Uterus (tissue), 4 donors: ENCODE data around the gene PLCB2. TPM values are rescaled to one million over a fixed set of nuclear protein-coding genes. Genes with fewer than 3 reads are reported as not detected.

ENCODE experiments used
- DNase-seq, 2 donors: peaks; one replicate each; pipeline ENCODE4 v3.0.0-alpha.2; 2019 to 2020
- H3K27ac ChIP-seq, 2 donors: fragments of 200-600 bp; sonication (generic); 1 replicate in 1 of 2; 2 replicates in 1 of 2; pipeline ENCODE4 v1.5.1; 2016 to 2018
- H3K27me3 ChIP-seq, 2 donors: fragments of 200-600 bp; sonication (generic); one replicate each; pipeline ENCODE4 v1.5.1; 2018 to 2019; ENCODE audit warnings: control low read depth in 1 of 2
- H3K36me3 ChIP-seq, 2 donors: fragments of 200-600 bp; sonication (generic); one replicate each; pipeline ENCODE4 v1.5.1; 2019; ENCODE audit warnings: control low read depth in 1 of 2
- H3K4me1 ChIP-seq, 2 donors: fragments of 200-600 bp; sonication (generic); one replicate each; pipeline ENCODE4 v1.5.1; 2018 to 2019; ENCODE audit warnings: control low read depth in 1 of 2
- H3K4me3 ChIP-seq, 2 donors: fragments of 200-600 bp; sonication (generic); 1 replicate in 1 of 2; 2 replicates in 1 of 2; pipeline ENCODE4 v1.5.1; 2018 to 2019; ENCODE audit warnings: mild to moderate bottlenecking in 1 of 2
- H3K9me3 ChIP-seq, 2 donors: fragments of 200-600 bp; sonication (generic); one replicate each; pipeline ENCODE4 v1.5.1; 2019; ENCODE audit warnings: control low read depth in 1 of 2
- POLR2A ChIP-seq, 2 donors: fragments of 450-650 bp; IDR thresholded peaks; one replicate each; pipeline ENCODE4 v1.6.1; 2016; ENCODE audit warnings: antibody characterized with exemption in 2 of 2, mild to moderate bottlenecking in 1 of 2, moderate library complexity in 1 of 2
- intact Hi-C: fragments of 100-400 bp; cut with DNase I; formaldehyde crosslinking; loops from one replicate; pipeline ENCODE4 v1.15.1; 2023; ENCODE audit warnings: low total_unique reads
- total RNA-seq, 4 donors: library from RNA; depleted of rRNA in 3 of 4; stranded (reverse); fragments of >200 nt in 3 of 4; gene quantifications; one replicate each; pipeline versions ENCODE4 v1.1.0 to v1.2.4, GENCODE V29; 2014 to 2023
- TF ChIP-seq, protein P1 (sequence below), 4 experiments: fragments of 200-600 bp in 2 of 4; fragments of 450-650 bp in 2 of 4; sonication (generic) in 2 of 4; IDR thresholded peaks; one replicate each; pipeline ENCODE4 v1.5.1; 2016 to 2019; ENCODE audit warnings: antibody characterized with exemption in 4 of 4, mild to moderate bottlenecking in 2 of 4, moderate library complexity in 1 of 4
- donor health status: DM: yes; HTN: yes; CAD: no.

PLCB2 gene
- total RNA-seq, 4 donors from 2014 or later, result 3.5 to 19.0 (median 9.3) TPM

- Histone ChIP-seq H3K9me3 (no peaks in the 10 kb centered on the region), H3K27ac (no peak overlapping the region), H3K36me3 (no peaks in the 10 kb centered on the region), H3K4me1 (no peaks in the 10 kb centered on the region), H3K27me3 (no peaks in the 10 kb centered on the region), H3K4me3 (no peak overlapping the region)
- DNase-seq, result no peak
- intact Hi-C loops, result no loop called here
- TF ChIP-seq POLR2A (IDR thresholded peaks at IDR 0.05), result no peak
- TF ChIP-seq, protein P1, sequence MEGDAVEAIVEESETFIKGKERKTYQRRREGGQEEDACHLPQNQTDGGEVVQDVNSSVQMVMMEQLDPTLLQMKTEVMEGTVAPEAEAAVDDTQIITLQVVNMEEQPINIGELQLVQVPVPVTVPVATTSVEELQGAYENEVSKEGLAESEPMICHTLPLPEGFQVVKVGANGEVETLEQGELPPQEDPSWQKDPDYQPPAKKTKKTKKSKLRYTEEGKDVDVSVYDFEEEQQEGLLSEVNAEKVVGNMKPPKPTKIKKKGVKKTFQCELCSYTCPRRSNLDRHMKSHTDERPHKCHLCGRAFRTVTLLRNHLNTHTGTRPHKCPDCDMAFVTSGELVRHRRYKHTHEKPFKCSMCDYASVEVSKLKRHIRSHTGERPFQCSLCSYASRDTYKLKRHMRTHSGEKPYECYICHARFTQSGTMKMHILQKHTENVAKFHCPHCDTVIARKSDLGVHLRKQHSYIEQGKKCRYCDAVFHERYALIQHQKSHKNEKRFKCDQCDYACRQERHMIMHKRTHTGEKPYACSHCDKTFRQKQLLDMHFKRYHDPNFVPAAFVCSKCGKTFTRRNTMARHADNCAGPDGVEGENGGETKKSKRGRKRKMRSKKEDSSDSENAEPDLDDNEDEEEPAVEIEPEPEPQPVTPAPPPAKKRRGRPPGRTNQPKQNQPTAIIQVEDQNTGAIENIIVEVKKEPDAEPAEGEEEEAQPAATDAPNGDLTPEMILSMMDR (IDR thresholded peaks at IDR 0.05), result no peak
Measured at GRCh38 chr15:40297356-40297755, 10.4 kb downstream of the PLCB2 start.

- intact Hi-C loops, result no loop called here
- Histone ChIP-seq H3K9me3 (no peaks in the 10 kb centered on the region), H3K4me1 (no peaks in the 10 kb centered on the region)
Measured at GRCh38 chr15:40296561-40297230, 11.0 kb downstream of the PLCB2 start.

DNA sequence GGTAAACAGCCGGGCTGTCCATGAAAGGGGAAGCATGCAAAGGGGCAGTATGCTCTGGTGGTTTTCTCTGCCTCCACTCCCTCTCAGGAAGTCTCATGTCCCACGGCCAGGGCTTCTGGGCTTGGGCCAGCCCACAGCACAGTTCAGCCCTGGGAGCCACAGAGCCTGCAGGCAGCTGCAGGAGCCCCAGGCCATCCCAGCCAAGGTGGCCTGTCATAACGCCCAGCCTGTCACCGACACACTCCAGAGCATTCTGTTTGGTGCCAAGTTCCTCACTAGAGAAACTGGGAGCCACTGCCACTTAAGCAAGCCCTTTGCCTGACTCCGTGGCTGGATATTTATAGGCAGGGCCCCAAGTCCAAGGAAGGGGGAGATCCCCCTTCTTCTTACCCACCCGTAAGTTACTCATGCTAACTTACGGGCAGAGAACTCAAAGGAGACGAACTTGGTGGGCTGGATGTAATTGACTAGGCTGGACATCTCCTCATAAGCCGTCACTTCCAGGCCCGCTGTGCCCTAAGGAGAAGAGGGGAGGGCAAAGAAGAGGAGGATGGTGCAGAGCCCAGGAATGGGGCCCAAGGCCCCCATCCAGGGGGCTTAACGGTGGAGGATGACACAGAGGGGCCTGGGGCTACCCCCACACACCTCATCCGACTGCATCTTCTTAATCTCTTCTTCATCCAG, 11.7 kb downstream of the PLCB2 start:
- intact Hi-C loops, result no loop called here
- no peak for TF ChIP-seq POLR2A (IDR thresholded peaks at IDR 0.05)
- TF ChIP-seq, protein P1 (IDR thresholded peaks at IDR 0.05), result no peak
- Histone ChIP-seq H3K27ac (no peak overlapping the region), H3K9me3 (no peaks in the 10 kb centered on the region), H3K27me3 (no peaks in the 10 kb centered on the region), H3K36me3 (no peaks in the 10 kb centered on the region), H3K4me3 (no peak overlapping the region), H3K4me1 (no peaks in the 10 kb centered on the region)
- DNase-seq, result no peak

More at GRCh38 chr15:40296561-40297230, 11.0 kb downstream of the PLCB2 start:
- Histone ChIP-seq H3K4me3 (no peak overlapping the region), H3K36me3 (no peaks in the 10 kb centered on the region), H3K27ac (no peak overlapping the region), H3K27me3 (no peaks in the 10 kb centered on the region)
- DNase-seq, result no peak
- TF ChIP-seq, protein P1 (IDR thresholded peaks at IDR 0.05), result no peak
- TF ChIP-seq POLR2A (IDR thresholded peaks at IDR 0.05), result no peak

DNA sequence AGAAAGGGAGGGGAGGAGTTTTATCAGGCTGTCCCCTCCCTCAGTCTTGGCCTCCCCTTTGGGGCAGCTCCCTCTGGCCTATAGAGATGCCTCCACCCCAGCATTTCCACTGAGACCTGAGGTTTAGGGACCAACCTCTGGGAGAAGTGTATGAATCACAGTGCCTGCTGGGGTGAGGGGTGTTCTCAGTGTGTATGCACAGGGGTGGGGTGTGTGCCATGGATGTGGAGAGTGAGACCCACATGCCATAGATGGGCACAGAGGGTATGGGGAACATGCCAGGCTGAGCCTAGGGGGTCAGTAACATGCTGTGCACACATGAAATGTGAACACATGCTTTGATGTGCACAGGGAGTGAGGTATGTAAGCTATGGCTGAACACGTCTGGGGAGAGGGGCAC, 12.4 kb downstream of the PLCB2 start:
- TF ChIP-seq, protein P1 (IDR thresholded peaks at IDR 0.05), result no peak
- TF ChIP-seq POLR2A (IDR thresholded peaks at IDR 0.05), result no peak
- intact Hi-C loops, result no loop called here
- DNase-seq, result no peak

More for the DNA sequence above, 12.4 kb downstream of the PLCB2 start:
- no peak overlapping the region for H3K4me3 ChIP-seq
- H3K4me1 ChIP-seq, result no peaks in the 10 kb centered on the region
- no peaks in the 10 kb centered on the region for H3K27me3 ChIP-seq
- H3K36me3 ChIP-seq, result no peaks in the 10 kb centered on the region
- H3K27ac ChIP-seq, result no peak overlapping the region
- H3K9me3 ChIP-seq, result no peaks in the 10 kb centered on the region
